Coronary artery (tissue), 2 donors: Measurements from ENCODE around the gene UQCC2.
A peak's percentile ranks its signal among the peaks of the same experiment; 100 is the strongest.

Experiments
- DNase-seq: peaks from one replicate; pipeline ENCODE4 v3.0.0-alpha.2; 2017; ENCODE audit warnings: low spot score
- H3K27ac ChIP-seq, 2 donors: fragments of 200-600 bp; sonication (generic); one replicate each; pipeline ENCODE4 v1.5.1; 2016 to 2019
- H3K4me3 ChIP-seq: fragments of 200-600 bp; sonication (generic); 2 replicates; pipeline ENCODE4 v1.5.1; 2016; ENCODE audit warnings: mild to moderate bottlenecking, moderate library complexity
- TF ChIP-seq, protein P1 (sequence below): fragments of 200-600 bp; sonication (generic); IDR thresholded peaks from one replicate; pipeline ENCODE4 v1.5.1; 2019; ENCODE audit warnings: antibody characterized with exemption

Gene UQCC2

GRCh38 chr6:33696076-33696475 is 15.4 kb downstream of the UQCC2 start:
- peak overlapping the region in 1 of 2 donors; percentile 72 for H3K27ac ChIP-seq
- no peak for DNase-seq
- no peak overlapping the region for H3K4me3 ChIP-seq
- TF ChIP-seq, protein P1, sequence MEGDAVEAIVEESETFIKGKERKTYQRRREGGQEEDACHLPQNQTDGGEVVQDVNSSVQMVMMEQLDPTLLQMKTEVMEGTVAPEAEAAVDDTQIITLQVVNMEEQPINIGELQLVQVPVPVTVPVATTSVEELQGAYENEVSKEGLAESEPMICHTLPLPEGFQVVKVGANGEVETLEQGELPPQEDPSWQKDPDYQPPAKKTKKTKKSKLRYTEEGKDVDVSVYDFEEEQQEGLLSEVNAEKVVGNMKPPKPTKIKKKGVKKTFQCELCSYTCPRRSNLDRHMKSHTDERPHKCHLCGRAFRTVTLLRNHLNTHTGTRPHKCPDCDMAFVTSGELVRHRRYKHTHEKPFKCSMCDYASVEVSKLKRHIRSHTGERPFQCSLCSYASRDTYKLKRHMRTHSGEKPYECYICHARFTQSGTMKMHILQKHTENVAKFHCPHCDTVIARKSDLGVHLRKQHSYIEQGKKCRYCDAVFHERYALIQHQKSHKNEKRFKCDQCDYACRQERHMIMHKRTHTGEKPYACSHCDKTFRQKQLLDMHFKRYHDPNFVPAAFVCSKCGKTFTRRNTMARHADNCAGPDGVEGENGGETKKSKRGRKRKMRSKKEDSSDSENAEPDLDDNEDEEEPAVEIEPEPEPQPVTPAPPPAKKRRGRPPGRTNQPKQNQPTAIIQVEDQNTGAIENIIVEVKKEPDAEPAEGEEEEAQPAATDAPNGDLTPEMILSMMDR = no peak

DNA sequence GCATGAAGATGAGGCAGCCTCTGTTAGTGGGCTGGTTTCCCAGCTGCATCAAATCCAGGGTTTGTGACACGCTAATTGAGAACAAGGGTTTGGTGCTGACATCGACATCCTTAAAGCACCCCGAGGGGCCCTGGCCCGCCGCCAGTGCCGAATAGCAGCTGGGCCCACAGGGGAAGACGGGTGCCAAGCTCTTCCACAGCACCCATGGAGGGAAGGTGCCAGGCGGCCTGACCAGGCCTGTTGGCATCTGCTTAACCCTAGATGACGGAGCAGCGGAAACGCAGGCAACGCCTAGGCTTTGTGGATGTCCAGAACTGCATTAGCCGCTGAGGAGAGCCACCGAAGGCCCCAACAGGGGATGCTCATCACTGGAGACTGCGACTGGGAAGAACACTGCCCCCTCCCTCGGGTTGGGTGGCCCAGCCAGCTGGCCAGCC is 16.0 kb downstream of the UQCC2 start:
- Histone ChIP-seq H3K27ac (peak overlapping the region in 1 of 2 donors; percentile 72), H3K4me3 (no peak overlapping the region)
- TF ChIP-seq, protein P1 = no peak
- no peak for DNase-seq

DNA sequence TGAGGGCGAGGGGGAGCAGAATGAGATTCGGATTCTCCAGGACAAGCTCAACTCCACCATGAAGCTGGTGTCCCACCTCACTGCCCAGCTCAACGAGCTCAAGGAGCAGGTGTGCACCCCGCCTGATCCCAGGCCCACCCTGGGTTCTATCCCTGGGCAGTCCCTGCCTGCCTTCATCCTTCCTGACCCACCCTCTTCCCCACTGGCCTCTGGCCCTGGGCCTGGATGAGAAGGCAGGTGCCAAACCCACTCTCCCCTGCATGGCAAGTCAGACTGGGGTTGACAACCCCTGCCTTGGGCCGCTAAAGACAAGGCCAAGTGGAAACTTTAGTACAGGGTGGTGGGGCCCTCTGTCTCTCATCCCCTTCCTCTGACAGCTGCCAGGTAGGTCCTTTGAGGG is 16.5 kb downstream of the UQCC2 start:
- Histone ChIP-seq H3K27ac (peak overlapping the region in 1 of 2 donors; percentile 72), H3K4me3 (no peak overlapping the region)
- TF ChIP-seq, protein P1 = no peak
- no peak for DNase-seq

DNA sequence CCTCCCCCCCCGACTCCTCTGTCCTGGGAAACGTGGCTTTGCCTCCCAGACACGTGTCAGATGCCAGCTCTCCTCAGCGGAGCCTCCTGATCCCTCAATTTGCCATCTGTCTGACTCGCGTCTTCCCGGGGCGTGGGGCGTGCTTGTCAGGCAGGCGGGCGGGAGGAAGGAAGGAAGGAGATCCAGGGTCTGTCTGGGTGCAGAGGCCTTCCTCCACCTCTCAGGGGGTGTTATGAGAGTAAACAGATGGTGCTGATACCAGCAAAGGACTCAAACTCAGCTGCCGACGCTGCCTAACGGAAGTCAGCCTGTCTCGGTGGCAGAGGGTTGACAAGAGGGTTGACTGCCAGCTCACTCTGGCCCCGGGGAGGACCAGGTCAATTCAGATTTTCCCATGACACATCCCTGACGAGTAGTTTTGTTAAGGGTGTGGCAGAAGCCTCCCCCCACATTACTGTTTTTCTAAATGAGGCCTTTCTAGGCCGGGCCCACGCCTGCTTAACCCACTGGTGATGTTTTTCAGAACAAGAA is 17.0 kb downstream of the UQCC2 start:
- H3K4me3 ChIP-seq = no peak overlapping the region
- TF ChIP-seq, protein P1 = no peak
- peak overlapping the region in 1 of 2 donors; percentile 72 for H3K27ac ChIP-seq
- DNase-seq = no peak

GRCh38 chr6:33693186-33694105 is 18.1 kb downstream of the UQCC2 start:
- TF ChIP-seq, protein P1 = no peak
- DNase-seq = no peak
- Histone ChIP-seq H3K27ac (peak overlapping the region in 1 of 2 donors; percentile 72), H3K4me3 (no peak overlapping the region)

GRCh38 chr6:33692760-33693158 is 18.7 kb downstream of the UQCC2 start:
- Histone ChIP-seq H3K4me3 (no peak overlapping the region), H3K27ac (peak overlapping the region in 1 of 2 donors; percentile 72)
- TF ChIP-seq, protein P1 = no peak
- DNase-seq = no peak
